SH-SY5Y (cell line): ENCODE measurements around the gene LAYN.

Experiments
- GATA2 ChIP-seq: IDR thresholded peaks from 2 replicates; pipeline ENCODE4 v1.6.1; 2011; ENCODE audit warnings: mild to moderate bottlenecking, low read depth, low read length
- GATA3 ChIP-seq: IDR thresholded peaks from 2 replicates; pipeline ENCODE4 v1.6.1; 2011; ENCODE audit warnings: low read depth, mild to moderate bottlenecking, low read length, moderate library complexity

DNA sequence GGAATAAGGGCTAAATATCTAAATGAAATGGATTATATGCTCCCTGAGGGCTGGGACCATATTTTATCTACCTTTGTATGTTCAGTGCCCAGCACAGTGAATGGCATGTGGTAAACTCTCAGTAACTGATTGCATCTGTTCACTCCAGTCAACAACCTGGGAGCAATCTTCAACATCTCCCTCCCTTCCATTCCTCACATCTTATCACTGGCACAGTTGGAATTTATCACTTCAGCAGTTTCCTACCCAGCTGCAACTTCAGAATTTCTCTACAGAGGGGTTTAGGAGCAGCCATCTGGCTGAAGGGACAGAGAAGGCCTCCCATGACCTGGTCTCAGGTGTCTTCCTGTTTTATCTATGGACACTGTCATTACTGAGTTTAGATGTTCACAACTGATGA lies 52.0 kb downstream of the LAYN start:
- no peak for TF ChIP-seq GATA2
- TF ChIP-seq GATA3 = no peak
